Measurements from ENCODE around the gene FHIT.

GRCh38 chr3:60178931-60179653, 1072.2 kb downstream of the FHIT start:
- TF ChIP-seq CTCF (conservative IDR thresholded peaks at IDR 0.05; ENCODE audit: low read depth, low read length) (no peak), EZH2phosphoT487 (IDR thresholded peaks at IDR 0.05; ENCODE audit: borderline replicate concordance, low read length) (no peak)

Data from PC-3 (cell line).